ENCODE results near the gene DGKE. TPM values are rescaled to one million over a fixed set of nuclear protein-coding genes. Genes with fewer than 3 reads are reported as not detected.

DGKE gene
- total and polyA plus RNA-seq, 2 donors (not counting 3 experiments of a cell fraction or from before 2014, with no cell fraction given) = 4.9 to 22.9 TPM

DNA sequence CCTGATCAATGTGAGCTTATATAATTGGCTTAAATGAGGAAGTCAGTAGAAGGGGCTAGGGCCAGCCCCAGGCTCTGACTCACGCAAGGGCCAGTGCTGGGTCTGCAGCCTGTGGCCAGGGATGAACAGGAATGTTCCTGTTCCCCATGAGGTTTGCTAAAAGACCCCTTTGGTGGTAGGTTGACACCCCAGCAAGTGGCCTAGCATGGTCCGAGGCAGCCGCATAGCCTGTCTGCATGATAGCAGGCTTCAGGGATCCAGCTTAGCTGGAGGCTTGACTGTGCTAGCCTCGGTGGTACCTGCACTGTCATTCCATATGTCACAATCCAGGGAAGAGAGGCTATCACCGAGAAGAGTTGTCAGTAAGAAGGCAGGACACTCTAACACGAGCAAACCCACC is 56.4 kb downstream of the DGKE start:
- no peak overlapping the region for H2AFZ ChIP-seq (ENCODE audit: low read depth, low read length)
- H3K9ac ChIP-seq (replicated peaks; ENCODE audit: extremely low read depth, insufficient read depth, low read length) = no peak overlapping the region
- H3K9me1 ChIP-seq (replicated peaks; ENCODE audit: control insufficient read depth, extremely low read depth, insufficient read depth, low read length) = no peaks in the 10 kb centered on the region
- ChIA-PET POLR2A (no interaction called here), CTCF (interaction anchor here (1.5 to 4.3 kb wide), 4 partner anchors 11 to 71 kb away, joined by 6 to 20 read pairs (median 7); partner anchors contain the start of gene TRIM25)
- H3K79me2 ChIP-seq (ENCODE audit: control insufficient read depth, insufficient read depth, low read length) = no peaks in the 10 kb centered on the region
- intact Hi-C loops (cut with micrococcal nuclease) (no loop called here), dilution Hi-C loops (cut with MboI; ENCODE audit: extremely low pct_ligation_motif_present, low sequenced_read_pairs) (no loop called here)
- no peaks in the 10 kb centered on the region for H3K4me1 ChIP-seq (ENCODE audit: control insufficient read depth, extremely low read depth, insufficient read depth, low read length)
- TF ChIP-seq JUN (IDR thresholded peaks at IDR 0.05; ENCODE audit: borderline replicate concordance, insufficient read depth, insufficient read length, low read depth) (no peak), EZH2 (IDR thresholded peaks at IDR 0.05; ENCODE audit: borderline replicate concordance, low read depth, low read length, severe bottlenecking) (no peak)
- H3K27ac ChIP-seq (ENCODE audit: insufficient read depth, low read depth, low read length) = no peak overlapping the region
- H4K20me1 ChIP-seq (replicated peaks; ENCODE audit: control insufficient read depth, extremely low read depth, insufficient read depth, low read length) = no peaks in the 10 kb centered on the region
- H3K27me3 ChIP-seq (ENCODE audit: control insufficient read depth in 2 of 2, insufficient read depth in 2 of 2, low read length in 2 of 2) = no peaks in the 10 kb centered on the region
- H3K36me3 ChIP-seq (ENCODE audit: control insufficient read depth in 2 of 2, extremely low read depth in 1 of 2, insufficient read depth in 2 of 2, low read length in 2 of 2) = peaks cover 4 to 48% of the 10 kb centered on the region in 2 experiments
- FAIRE-seq = no peak
- no peak overlapping the region for H3K4me3 ChIP-seq (replicated peaks in 1 of 3; ENCODE audit: insufficient read depth in 1 of 3, low read depth in 1 of 3, low read length in 3 of 3)
- peaks cover 2% of the 10 kb centered on the region for H3K9me3 ChIP-seq (replicated peaks; ENCODE audit: control insufficient read depth, insufficient read depth, low read length)
- no TSS peak for BruUV-seq (replicated peaks)
- DNase-seq (ENCODE audit: low read depth, low spot score) = no peak
- H3K4me2 ChIP-seq (ENCODE audit: insufficient read depth, low read length) = no peak overlapping the region

DNA sequence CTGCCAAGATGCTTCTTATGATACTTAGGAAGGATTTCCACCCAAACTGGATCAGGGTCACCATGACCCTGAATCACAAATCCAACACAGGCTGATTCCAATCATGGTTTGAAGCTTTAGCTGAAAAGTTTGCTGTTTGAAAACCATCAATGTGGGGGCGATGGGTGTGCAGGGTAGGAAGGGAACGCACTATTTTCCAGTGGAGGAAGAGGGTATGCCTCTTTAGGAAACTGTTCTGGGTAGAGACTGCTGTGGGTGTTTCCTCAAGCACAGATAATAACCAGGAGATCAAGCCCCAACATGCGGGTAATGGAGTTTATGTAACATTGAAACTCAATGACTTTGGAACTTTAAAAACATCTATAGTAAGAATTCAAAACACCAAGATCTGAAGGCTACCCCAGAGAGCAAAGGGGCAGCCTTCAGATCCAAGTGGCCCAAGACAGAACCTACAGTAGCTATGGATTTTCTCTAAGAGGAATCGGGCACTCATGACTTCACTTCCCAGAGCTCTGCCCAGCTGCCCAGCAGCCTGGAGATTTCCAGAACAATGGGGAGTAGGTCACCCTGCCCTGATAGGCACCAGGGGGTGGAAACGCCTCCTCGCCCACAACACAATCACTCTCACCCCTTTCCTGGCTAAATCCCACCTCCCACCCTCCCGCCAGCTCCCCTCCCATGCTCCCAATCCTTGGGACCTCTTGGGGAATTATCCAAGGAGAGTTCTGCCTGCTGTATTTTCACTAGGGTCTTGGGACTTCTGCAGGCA is 57.1 kb downstream of the DGKE start:
- ChIA-PET POLR2A (no interaction called here), CTCF (interaction anchor here (0.8 to 4.3 kb wide), 8 partner anchors 12 to 391 kb away, joined by 3 to 20 read pairs (median 6); partner anchors contain the start of gene TRIM25)
- H4K20me1 ChIP-seq (replicated peaks; ENCODE audit: control insufficient read depth, extremely low read depth, insufficient read depth, low read length) = no peaks in the 10 kb centered on the region
- no peak overlapping the region for H3K27ac ChIP-seq (ENCODE audit: insufficient read depth, low read depth, low read length)
- H3K36me3 ChIP-seq (ENCODE audit: control insufficient read depth in 2 of 2, extremely low read depth in 1 of 2, insufficient read depth in 2 of 2, low read length in 2 of 2) = peaks cover 4 to 50% of the 10 kb centered on the region in 2 experiments
- DNase-seq (ENCODE audit: low read depth, low spot score) (no peak), FAIRE-seq (no peak)
- H3K9ac ChIP-seq (replicated peaks; ENCODE audit: extremely low read depth, insufficient read depth, low read length) = no peak overlapping the region
- H3K27me3 ChIP-seq (ENCODE audit: control insufficient read depth in 2 of 2, insufficient read depth in 2 of 2, low read length in 2 of 2) = no peaks in the 10 kb centered on the region
- intact Hi-C loops (cut with micrococcal nuclease) (loop anchor here (1.0 kb wide), 2 partner anchors 23 to 70 kb away; partner anchors contain the start of gene COIL), dilution Hi-C loops (cut with MboI; ENCODE audit: extremely low pct_ligation_motif_present, low sequenced_read_pairs) (no loop called here)
- no peak for TF ChIP-seq JUN (IDR thresholded peaks at IDR 0.05; ENCODE audit: borderline replicate concordance, insufficient read depth, insufficient read length, low read depth)
- TF ChIP-seq FOS (IDR thresholded peaks at IDR 0.05; ENCODE audit: borderline replicate concordance, insufficient read depth, low read length) = no peak
- no peak for TF ChIP-seq GATA2 (IDR thresholded peaks at IDR 0.05; ENCODE audit: insufficient read depth, insufficient read length, low read depth, low read length)
- no peak for TF ChIP-seq POLR2A (IDR thresholded peaks at IDR 0.05; ENCODE audit: low read depth, low read length)
- no peak for TF ChIP-seq MYC (IDR thresholded peaks at IDR 0.05; ENCODE audit: low read depth, low read length)
- no peak for TF ChIP-seq POLR2AphosphoS5 (IDR thresholded peaks at IDR 0.05; ENCODE audit: insufficient read depth, low read depth, low read length)
- TF ChIP-seq, protein P1, sequence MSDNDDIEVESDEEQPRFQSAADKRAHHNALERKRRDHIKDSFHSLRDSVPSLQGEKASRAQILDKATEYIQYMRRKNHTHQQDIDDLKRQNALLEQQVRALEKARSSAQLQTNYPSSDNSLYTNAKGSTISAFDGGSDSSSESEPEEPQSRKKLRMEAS (IDR thresholded peaks at IDR 0.05; ENCODE audit: insufficient read depth, insufficient read length) = no peak
- TF ChIP-seq, protein P2, sequence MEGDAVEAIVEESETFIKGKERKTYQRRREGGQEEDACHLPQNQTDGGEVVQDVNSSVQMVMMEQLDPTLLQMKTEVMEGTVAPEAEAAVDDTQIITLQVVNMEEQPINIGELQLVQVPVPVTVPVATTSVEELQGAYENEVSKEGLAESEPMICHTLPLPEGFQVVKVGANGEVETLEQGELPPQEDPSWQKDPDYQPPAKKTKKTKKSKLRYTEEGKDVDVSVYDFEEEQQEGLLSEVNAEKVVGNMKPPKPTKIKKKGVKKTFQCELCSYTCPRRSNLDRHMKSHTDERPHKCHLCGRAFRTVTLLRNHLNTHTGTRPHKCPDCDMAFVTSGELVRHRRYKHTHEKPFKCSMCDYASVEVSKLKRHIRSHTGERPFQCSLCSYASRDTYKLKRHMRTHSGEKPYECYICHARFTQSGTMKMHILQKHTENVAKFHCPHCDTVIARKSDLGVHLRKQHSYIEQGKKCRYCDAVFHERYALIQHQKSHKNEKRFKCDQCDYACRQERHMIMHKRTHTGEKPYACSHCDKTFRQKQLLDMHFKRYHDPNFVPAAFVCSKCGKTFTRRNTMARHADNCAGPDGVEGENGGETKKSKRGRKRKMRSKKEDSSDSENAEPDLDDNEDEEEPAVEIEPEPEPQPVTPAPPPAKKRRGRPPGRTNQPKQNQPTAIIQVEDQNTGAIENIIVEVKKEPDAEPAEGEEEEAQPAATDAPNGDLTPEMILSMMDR (IDR thresholded peaks at IDR 0.05; ENCODE audit: extremely low read depth in 1 of 2, insufficient read depth in 1 of 2, low read depth in 1 of 2, low read length in 2 of 2) = no peak
- no peak for TF ChIP-seq EZH2 (IDR thresholded peaks at IDR 0.05; ENCODE audit: borderline replicate concordance, low read depth, low read length, severe bottlenecking)
- BruUV-seq (replicated peaks) = no TSS peak
- H3K9me1 ChIP-seq (replicated peaks; ENCODE audit: control insufficient read depth, extremely low read depth, insufficient read depth, low read length) = no peaks in the 10 kb centered on the region
- no peak overlapping the region for H3K4me3 ChIP-seq (replicated peaks in 1 of 3; ENCODE audit: insufficient read depth in 1 of 3, low read depth in 1 of 3, low read length in 3 of 3)
- H3K9me3 ChIP-seq (replicated peaks; ENCODE audit: control insufficient read depth, insufficient read depth, low read length) = peaks cover 2% of the 10 kb centered on the region
- no peaks in the 10 kb centered on the region for H3K4me1 ChIP-seq (ENCODE audit: control insufficient read depth, extremely low read depth, insufficient read depth, low read length)
- no peak overlapping the region for H2AFZ ChIP-seq (ENCODE audit: low read depth, low read length)
- H3K79me2 ChIP-seq (ENCODE audit: control insufficient read depth, insufficient read depth, low read length) = no peaks in the 10 kb centered on the region
- H3K4me2 ChIP-seq (ENCODE audit: insufficient read depth, low read length) = no peak overlapping the region

Measured in endothelial cell of umbilical vein (primary cell).